Sigmoid colon (tissue), 7 donors: ENCODE results near the gene EIF1. TPM values are rescaled to one million over a fixed set of nuclear protein-coding genes. Genes with fewer than 3 reads are reported as not detected.

Experiments used
- DNase-seq: peaks from one replicate; pipeline ENCODE4 v3.0.0-alpha.2; 2019
- H3K27ac ChIP-seq, 4 donors: fragments of 200-600 bp; sonication (generic); one replicate each; pipeline ENCODE4 v1.5.1; 2016 to 2019; ENCODE audit warnings: mild to moderate bottlenecking in 1 of 4
- H3K27me3 ChIP-seq, 3 donors: fragments of 200-600 bp; sonication (generic); one replicate each; pipeline ENCODE4 v1.5.1; 2019; ENCODE audit warnings: mild to moderate bottlenecking in 1 of 3
- H3K36me3 ChIP-seq, 4 donors: fragments of 200-600 bp; sonication (generic); one replicate each; pipeline ENCODE4 v1.5.1; 2016 to 2019
- H3K4me1 ChIP-seq, 4 donors: fragments of 200-600 bp; sonication (generic); one replicate each; pipeline ENCODE4 v1.5.1; 2017 to 2019
- H3K4me3 ChIP-seq, 4 donors: fragments of 200-600 bp; sonication (generic); one replicate each; pipeline ENCODE4 v1.5.1; 2017 to 2019; ENCODE audit warnings: mild to moderate bottlenecking in 2 of 4, moderate library complexity in 1 of 4
- H3K9me3 ChIP-seq, 4 donors: fragments of 200-600 bp in 3 of 4; sonication (generic) in 3 of 4; one replicate each; pipeline versions ENCODE4 v1.5.1 to v1.6.1; 2013 to 2019
- CTCF ChIP-seq, 4 experiments: fragments of 450-650 bp in 3 of 4; fragments of 200-600 bp in 1 of 4; IDR thresholded peaks; one replicate each; pipeline ENCODE4 v1.5.1; 2016 to 2019; ENCODE audit warnings: antibody characterized with exemption in 4 of 4, mild to moderate bottlenecking in 3 of 4, moderate library complexity in 2 of 4
- EP300 ChIP-seq, 4 donors: sonication (generic); formaldehyde crosslinking; IDR thresholded peaks; one replicate each; pipeline ENCODE4 v1.6.1; 2017; ENCODE audit warnings: antibody characterized with exemption in 4 of 4
- POLR2A ChIP-seq, 2 donors: fragments of 450-650 bp; IDR thresholded peaks; one replicate each; pipeline ENCODE4 v1.6.1; 2016; ENCODE audit warnings: antibody characterized with exemption in 2 of 2, mild to moderate bottlenecking in 2 of 2, moderate library complexity in 2 of 2
- POLR2AphosphoS5 ChIP-seq, 4 donors: sonication (generic); formaldehyde crosslinking; IDR thresholded peaks; one replicate each; pipeline ENCODE4 v1.6.1; 2017; ENCODE audit warnings: antibody characterized with exemption in 4 of 4
- WGBS, 2 donors: extraction: QIAGEN DNeasy Blood & Tissue Kit; methylation state at CpG; one replicate each; pipeline ENCODE4 v1.1.7; 2013; 5-methylcytosine and 5-hydroxymethylcytosine counted together
- intact Hi-C: fragments of 100-400 bp; cut with DNase I; formaldehyde crosslinking; loops from one replicate; pipeline ENCODE4 v1.15.1; 2023
- polyA plus RNA-seq, 3 donors: library from polyadenylated mRNA; stranded (reverse); fragments of 200-250 nt; gene quantifications; one replicate each; pipeline ENCODE4 v1.2.3, GENCODE V29; 2013
- total RNA-seq, 4 donors: library from RNA; depleted of rRNA; stranded (reverse); fragments of >200 nt; gene quantifications; one replicate each; pipeline ENCODE4 v1.1.0, GENCODE V29; 2016
- donor health status: healthy with polysubstance abuse.
- donor health status: Bipolar disorder and iron deficiency.
- donor health status: healthy.

Gene EIF1
- total and polyA plus RNA-seq, 7 donors: 246 to 572 (median 481) TPM

GRCh38 chr17:41735744-41736143 is 47.1 kb downstream of the EIF1 start:
- no peak for TF ChIP-seq CTCF (IDR thresholded peaks at IDR 0.05)
- no peak for TF ChIP-seq POLR2A (IDR thresholded peaks at IDR 0.05)
- no peak for TF ChIP-seq POLR2AphosphoS5 (IDR thresholded peaks at IDR 0.05)
- no peak for TF ChIP-seq EP300 (IDR thresholded peaks at IDR 0.05)
- DNase-seq: no peak
- WGBS, 2 donors: 89 to 93% methylated on average over 4 of the region's 4 CpGs
- Histone ChIP-seq H3K4me3 (no peak overlapping the region), H3K4me1 (peaks cover 0 to 23% (median 18%) of the 10 kb centered on the region in 4 donors), H3K27me3 (peaks cover 22 to 60% (median 51%) of the 10 kb centered on the region in 3 donors), H3K9me3 (no peaks in the 10 kb centered on the region), H3K36me3 (no peaks in the 10 kb centered on the region), H3K27ac (no peak overlapping the region)
- intact Hi-C loops: loop anchor here (10.0 kb wide), 1 partner anchor 229 kb away; the partner anchor contains the start of gene CNP

GRCh38 chr17:41736983-41737679 is 48.4 kb downstream of the EIF1 start:
- intact Hi-C loops: loop anchor here (10.0 kb wide), 1 partner anchor 228 kb away; the partner anchor contains the start of gene CNP

GRCh38 chr17:41737680-41738023 is 49.0 kb downstream of the EIF1 start:
- no peak for TF ChIP-seq POLR2A (IDR thresholded peaks at IDR 0.05)
- no peak for TF ChIP-seq EP300 (IDR thresholded peaks at IDR 0.05)
- TF ChIP-seq POLR2AphosphoS5 (IDR thresholded peaks at IDR 0.05): no peak
- no peak for TF ChIP-seq CTCF (IDR thresholded peaks at IDR 0.05)
- H3K36me3 ChIP-seq: no peaks in the 10 kb centered on the region
- no peak overlapping the region for H3K27ac ChIP-seq
- H3K27me3 ChIP-seq: peaks cover 22 to 53% (median 43%) of the 10 kb centered on the region in 3 donors
- H3K4me1 ChIP-seq: peaks cover 0 to 23% (median 18%) of the 10 kb centered on the region in 4 donors
- WGBS, 2 donors: 34 to 45% methylated on average over 5 of the region's 5 CpGs
- no peak overlapping the region for H3K4me3 ChIP-seq
- no peaks in the 10 kb centered on the region for H3K9me3 ChIP-seq
- intact Hi-C loops: loop anchor here (1.0 to 10.0 kb wide), 3 partner anchors 64 to 227 kb away; partner anchors contain the start of genes CNP and KLHL11
- no peak for DNase-seq

More at GRCh38 chr17:41736983-41737679, 48.4 kb downstream of the EIF1 start:
- Histone ChIP-seq H3K36me3 (no peaks in the 10 kb centered on the region), H3K27me3 (peaks cover 22 to 58% (median 48%) of the 10 kb centered on the region in 3 donors), H3K9me3 (no peaks in the 10 kb centered on the region), H3K27ac (no peak overlapping the region), H3K4me1 (peaks cover 0 to 23% (median 18%) of the 10 kb centered on the region in 4 donors), H3K4me3 (no peak overlapping the region)
- no peak for TF ChIP-seq EP300 (IDR thresholded peaks at IDR 0.05)
- no peak for TF ChIP-seq CTCF (IDR thresholded peaks at IDR 0.05)
- no peak for TF ChIP-seq POLR2AphosphoS5 (IDR thresholded peaks at IDR 0.05)
- TF ChIP-seq POLR2A (IDR thresholded peaks at IDR 0.05): no peak
- DNase-seq: no peak
- 62 to 71% methylated on average over 17 of the region's 17 CpGs for WGBS, 2 donors

- no peaks in the 10 kb centered on the region for H3K36me3 ChIP-seq
- DNase-seq: peak; percentile 88
- H3K27ac ChIP-seq: no peak overlapping the region
- WGBS, 2 donors: 33 to 35% methylated on average over 10 of the region's 10 CpGs
- no peaks in the 10 kb centered on the region for H3K9me3 ChIP-seq
- peaks cover 22 to 47% (median 42%) of the 10 kb centered on the region in 3 donors for H3K27me3 ChIP-seq
- TF ChIP-seq CTCF (IDR thresholded peaks at IDR 0.05) (peak; percentile 95 to 99 (median 98)), POLR2A (IDR thresholded peaks at IDR 0.05) (no peak)
- peaks cover 0 to 23% (median 18%) of the 10 kb centered on the region in 4 donors for H3K4me1 ChIP-seq
- intact Hi-C loops: loop anchor here (1.0 to 10.0 kb wide), 3 partner anchors 63 to 227 kb away; partner anchors contain the start of genes CNP and KLHL11
- no peak overlapping the region for H3K4me3 ChIP-seq
Measured at GRCh38 chr17:41738077-41738800, 49.6 kb downstream of the EIF1 start.
